ENCODE results near the gene ADGRF5. TPM values are rescaled to one million over a fixed set of nuclear protein-coding genes. Genes with fewer than 3 reads are reported as not detected.

ADGRF5 gene
- total and polyA plus RNA-seq, 7 donors, result 1.2 to 15.0 (median 7.3) TPM

DNA sequence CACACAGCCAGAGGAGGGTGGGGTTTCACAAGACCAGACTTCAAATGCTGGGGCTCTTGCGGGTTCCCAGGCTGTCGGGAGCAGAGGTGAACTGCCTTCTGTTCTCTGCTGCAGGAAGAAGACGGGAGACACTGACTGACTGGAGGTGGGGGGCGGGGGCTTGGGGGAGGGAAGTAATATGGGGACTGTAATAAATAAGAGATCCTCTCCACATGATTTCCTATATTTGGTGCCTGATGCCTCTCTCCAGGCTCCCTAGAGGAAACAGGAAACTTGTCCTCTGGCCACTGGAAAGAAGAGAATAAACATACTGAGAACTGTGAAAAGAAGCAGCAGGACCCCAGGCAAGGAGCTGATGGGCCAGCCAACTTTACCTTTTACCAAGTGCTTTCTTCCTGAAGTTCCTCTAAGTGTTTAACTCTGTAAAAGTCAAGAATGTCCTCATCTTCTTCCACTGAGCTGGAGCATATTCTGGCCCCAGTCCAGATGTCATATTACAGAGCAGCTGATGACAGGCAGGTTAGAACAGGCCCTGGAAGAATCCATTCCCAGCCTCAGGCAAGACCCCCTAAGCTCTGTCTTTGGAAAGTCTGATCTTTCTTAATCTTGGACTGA lies 33.2 kb upstream of the ADGRF5 start:
- TF ChIP-seq POLR2AphosphoS5 (IDR thresholded peaks at IDR 0.05), result no peak
- TF ChIP-seq, protein P1, sequence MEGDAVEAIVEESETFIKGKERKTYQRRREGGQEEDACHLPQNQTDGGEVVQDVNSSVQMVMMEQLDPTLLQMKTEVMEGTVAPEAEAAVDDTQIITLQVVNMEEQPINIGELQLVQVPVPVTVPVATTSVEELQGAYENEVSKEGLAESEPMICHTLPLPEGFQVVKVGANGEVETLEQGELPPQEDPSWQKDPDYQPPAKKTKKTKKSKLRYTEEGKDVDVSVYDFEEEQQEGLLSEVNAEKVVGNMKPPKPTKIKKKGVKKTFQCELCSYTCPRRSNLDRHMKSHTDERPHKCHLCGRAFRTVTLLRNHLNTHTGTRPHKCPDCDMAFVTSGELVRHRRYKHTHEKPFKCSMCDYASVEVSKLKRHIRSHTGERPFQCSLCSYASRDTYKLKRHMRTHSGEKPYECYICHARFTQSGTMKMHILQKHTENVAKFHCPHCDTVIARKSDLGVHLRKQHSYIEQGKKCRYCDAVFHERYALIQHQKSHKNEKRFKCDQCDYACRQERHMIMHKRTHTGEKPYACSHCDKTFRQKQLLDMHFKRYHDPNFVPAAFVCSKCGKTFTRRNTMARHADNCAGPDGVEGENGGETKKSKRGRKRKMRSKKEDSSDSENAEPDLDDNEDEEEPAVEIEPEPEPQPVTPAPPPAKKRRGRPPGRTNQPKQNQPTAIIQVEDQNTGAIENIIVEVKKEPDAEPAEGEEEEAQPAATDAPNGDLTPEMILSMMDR (IDR thresholded peaks at IDR 0.05), result no peak
- TF ChIP-seq POLR2A (IDR thresholded peaks at IDR 0.05), result no peak
- TF ChIP-seq EP300 (IDR thresholded peaks at IDR 0.05), result no peak
- WGBS, 2 donors, result 72 to 75% methylated on average over 4 of the region's 4 CpGs
- H3K27me3 ChIP-seq, result no peaks in the 10 kb centered on the region
- H3K36me3 ChIP-seq, result no peaks in the 10 kb centered on the region
- intact Hi-C loops (cut with DNase I), result no loop called here
- H3K4me1 ChIP-seq, result no peaks in the 10 kb centered on the region
- no peak overlapping the region for H3K4me3 ChIP-seq
- H3K27ac ChIP-seq, result peak overlapping the region in 1 of 4 donors; percentile 12
- H3K9me3 ChIP-seq, result no peaks in the 10 kb centered on the region
- no peak for DNase-seq

DNA sequence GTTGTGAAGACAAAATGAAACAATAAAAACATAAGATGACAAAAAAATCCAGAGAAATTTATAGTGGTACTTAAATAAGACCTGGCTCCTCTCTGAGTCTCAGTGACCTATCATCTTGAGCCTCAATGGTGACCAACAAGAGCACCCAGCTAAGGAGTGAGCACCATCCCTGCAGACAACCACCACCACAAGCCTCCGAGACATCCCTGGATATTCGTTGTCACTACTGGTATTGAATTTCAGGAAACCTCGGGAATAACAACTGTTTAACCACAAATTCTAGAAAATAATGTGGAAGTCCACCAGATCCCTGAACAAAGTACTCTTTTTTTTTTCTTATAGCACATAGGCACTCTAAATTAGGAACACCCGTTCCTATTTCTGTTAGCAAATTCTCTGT lies 32.2 kb upstream of the ADGRF5 start:
- H3K27ac ChIP-seq, result no peak overlapping the region

DNA sequence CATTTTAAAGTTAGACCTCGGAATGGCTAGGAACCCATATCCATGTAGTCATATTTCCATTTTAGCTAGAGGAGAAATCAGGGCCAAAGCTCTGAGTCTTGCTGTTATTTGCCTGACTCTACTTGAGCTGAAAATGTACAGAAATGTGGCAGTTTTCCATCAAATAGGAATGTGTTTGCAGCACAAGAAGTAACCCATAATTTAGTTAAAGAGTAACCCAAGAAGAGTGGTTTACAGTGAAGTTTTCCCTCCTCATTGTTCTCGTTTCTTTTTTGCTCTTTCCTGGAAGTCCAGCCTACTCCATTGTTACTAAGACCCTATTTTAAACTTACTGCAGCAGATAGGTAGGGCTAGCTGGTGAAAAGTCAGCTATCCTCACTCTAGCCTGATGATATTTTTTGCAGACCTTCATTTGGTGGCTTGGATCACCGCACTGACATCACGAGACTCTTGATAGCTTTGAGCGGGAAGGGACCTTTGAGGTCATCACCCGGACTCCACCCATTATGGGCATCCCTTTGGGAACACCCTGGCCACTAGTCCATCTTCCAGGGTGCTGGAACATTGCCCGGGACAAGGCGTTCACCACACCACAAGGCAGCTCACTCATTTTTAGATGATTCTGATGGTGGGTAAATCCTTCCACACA lies 28.0 kb upstream of the ADGRF5 start:
- Histone ChIP-seq H3K36me3 (no peaks in the 10 kb centered on the region), H3K4me1 (no peaks in the 10 kb centered on the region), H3K4me3 (no peak overlapping the region), H3K27ac (peak overlapping the region in 2 of 4 donors; percentile 27 to 56), H3K27me3 (no peaks in the 10 kb centered on the region), H3K9me3 (no peaks in the 10 kb centered on the region)
- intact Hi-C loops (cut with DNase I), result no loop called here
- DNase-seq, result peak; percentile 71
- 16 to 62% methylated on average over 8 of the region's 8 CpGs for WGBS, 2 donors
- no peak for TF ChIP-seq POLR2A (IDR thresholded peaks at IDR 0.05)

More for the DNA sequence above, 32.2 kb upstream of the ADGRF5 start:
- WGBS, 2 donors, result 88 to 89% methylated on average over 4 of the region's 4 CpGs
- intact Hi-C loops (cut with DNase I), result no loop called here
- no peaks in the 10 kb centered on the region for H3K27me3 ChIP-seq
- no peaks in the 10 kb centered on the region for H3K36me3 ChIP-seq
- no peaks in the 10 kb centered on the region for H3K4me1 ChIP-seq
- H3K4me3 ChIP-seq, result no peak overlapping the region
- DNase-seq, result no peak
- TF ChIP-seq POLR2AphosphoS5 (IDR thresholded peaks at IDR 0.05) (no peak), POLR2A (IDR thresholded peaks at IDR 0.05) (no peak), EP300 (IDR thresholded peaks at IDR 0.05) (no peak)
- TF ChIP-seq, protein P1 (IDR thresholded peaks at IDR 0.05), result no peak
- H3K9me3 ChIP-seq, result no peaks in the 10 kb centered on the region

DNA sequence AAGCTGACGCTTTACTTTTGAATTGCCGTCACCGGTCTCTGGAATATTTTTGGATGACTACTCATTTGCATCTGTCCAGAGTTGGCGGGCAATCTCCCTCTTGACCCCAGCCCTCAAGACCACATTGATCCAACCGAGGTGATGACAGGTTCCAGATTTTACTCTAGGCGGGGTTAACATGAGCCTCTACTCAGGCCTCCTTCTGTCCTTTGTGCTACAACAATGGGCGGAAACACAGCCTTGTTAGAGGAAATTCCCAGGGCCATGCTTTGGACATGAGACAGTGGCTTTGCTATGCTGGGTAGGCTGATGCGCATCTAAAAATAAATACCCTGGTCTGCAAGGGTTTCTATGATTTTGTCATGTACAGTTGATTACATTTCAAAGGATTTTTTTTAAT lies 27.0 kb upstream of the ADGRF5 start:
- H3K4me1 ChIP-seq, result no peaks in the 10 kb centered on the region
- H3K27me3 ChIP-seq, result no peaks in the 10 kb centered on the region
- no peak for DNase-seq
- no peaks in the 10 kb centered on the region for H3K9me3 ChIP-seq
- WGBS, 2 donors, result 88 to 93% methylated on average over 8 of the region's 8 CpGs
- no peaks in the 10 kb centered on the region for H3K36me3 ChIP-seq
- TF ChIP-seq, protein P1 (IDR thresholded peaks at IDR 0.05), result no peak
- TF ChIP-seq EP300 (IDR thresholded peaks at IDR 0.05), result no peak
- TF ChIP-seq POLR2AphosphoS5 (IDR thresholded peaks at IDR 0.05), result peak in 1 of 4 donors; percentile 48
- TF ChIP-seq POLR2A (IDR thresholded peaks at IDR 0.05), result no peak
- intact Hi-C loops (cut with DNase I), result no loop called here
- no peak overlapping the region for H3K4me3 ChIP-seq
- peak overlapping the region in 1 of 4 donors; percentile 33 for H3K27ac ChIP-seq

DNA sequence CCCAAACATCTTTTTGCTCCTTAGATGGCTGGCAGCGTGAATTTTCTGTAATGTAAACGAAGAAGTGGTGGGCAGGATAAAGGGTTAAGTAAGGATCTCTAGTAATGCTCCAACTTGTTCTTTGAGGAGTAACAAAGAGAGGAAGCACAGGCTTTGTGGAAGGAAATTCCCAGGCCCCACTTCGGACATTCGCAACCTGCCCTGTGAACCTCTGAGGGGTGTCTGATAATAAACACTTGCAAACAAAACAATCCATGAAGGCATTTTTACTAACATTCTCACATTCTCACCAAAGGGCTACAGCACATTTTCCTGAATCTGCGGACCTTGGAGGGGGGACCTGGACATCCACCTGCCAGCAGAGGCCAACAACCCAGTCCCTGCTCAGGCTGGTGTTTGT lies 25.8 kb upstream of the ADGRF5 start:
- Histone ChIP-seq H3K27me3 (no peaks in the 10 kb centered on the region), H3K9me3 (no peaks in the 10 kb centered on the region), H3K36me3 (no peaks in the 10 kb centered on the region), H3K4me1 (no peaks in the 10 kb centered on the region), H3K27ac (peak overlapping the region in 1 of 4 donors; percentile 33), H3K4me3 (no peak overlapping the region)
- TF ChIP-seq POLR2AphosphoS5 (IDR thresholded peaks at IDR 0.05), result no peak
- no peak for TF ChIP-seq EP300 (IDR thresholded peaks at IDR 0.05)
- TF ChIP-seq, protein P1 (IDR thresholded peaks at IDR 0.05), result no peak
- TF ChIP-seq POLR2A (IDR thresholded peaks at IDR 0.05), result no peak
- no peak for DNase-seq
- WGBS, 2 donors, result 77 to 90% methylated on average over 5 of the region's 5 CpGs
- intact Hi-C loops (cut with DNase I), result no loop called here

Data from sigmoid colon (tissue), 7 donors.